ENCODE measurements around the gene SKIL.

Gene SKIL

GRCh38 chr3:170353485-170353884 lies 4.0 kb upstream of the SKIL start:
- no peaks in the 10 kb centered on the region for H3K9me3 ChIP-seq (ENCODE audit: insufficient read depth, low read depth, low read length)
- H3K4me2 ChIP-seq (ENCODE audit: low read depth, low read length, poor library complexity, severe bottlenecking) = no peak overlapping the region
- no peak overlapping the region for H3K4me3 ChIP-seq (ENCODE audit: low read length, poor library complexity, severe bottlenecking)
- peaks cover 4% of the 10 kb centered on the region; the same call in 1 of the 2 replicates for H3F3A ChIP-seq (ENCODE audit: low read depth)
- no peak overlapping the region for H2AFZ ChIP-seq (ENCODE audit: low read length)
- H3K27me3 ChIP-seq (ENCODE audit: insufficient read depth, low read length, poor library complexity, severe bottlenecking) = no peaks in the 10 kb centered on the region
- H3K4me1 ChIP-seq (ENCODE audit: insufficient read depth, low read length, poor library complexity, severe bottlenecking) = peaks cover 27% of the 10 kb centered on the region
- peaks cover 8% of the 10 kb centered on the region for H3K79me2 ChIP-seq (ENCODE audit: insufficient read depth, low read length)
- no peak overlapping the region for H3K9ac ChIP-seq (ENCODE audit: low read depth, low read length, poor library complexity, severe bottlenecking)
- no peak for TF ChIP-seq EZH2phosphoT487 (IDR thresholded peaks at IDR 0.05; ENCODE audit: borderline replicate concordance)
- no peaks in the 10 kb centered on the region for H3K36me3 ChIP-seq (ENCODE audit: insufficient read depth, low read length)
- peaks cover under 1% of the 10 kb centered on the region for H4K20me1 ChIP-seq (ENCODE audit: insufficient read depth, low read length, poor library complexity, severe bottlenecking)
- H3K9me2 ChIP-seq (replicated peaks; ENCODE audit: low read depth, low read length) = no peaks in the 10 kb centered on the region

- Histone ChIP-seq H3K4me1 (ENCODE audit: insufficient read depth, low read length, poor library complexity, severe bottlenecking) (peaks cover 39% of the 10 kb centered on the region), H3K4me2 (ENCODE audit: low read depth, low read length, poor library complexity, severe bottlenecking) (no peak overlapping the region), H4K20me1 (ENCODE audit: insufficient read depth, low read length, poor library complexity, severe bottlenecking) (peaks cover 7% of the 10 kb centered on the region), H3K79me2 (ENCODE audit: insufficient read depth, low read length) (peaks cover 20% of the 10 kb centered on the region), H3K36me3 (ENCODE audit: insufficient read depth, low read length) (no peaks in the 10 kb centered on the region), H3K27me3 (ENCODE audit: insufficient read depth, low read length, poor library complexity, severe bottlenecking) (no peaks in the 10 kb centered on the region), H3K9me2 (replicated peaks; ENCODE audit: low read depth, low read length) (no peaks in the 10 kb centered on the region), H3K9ac (ENCODE audit: low read depth, low read length, poor library complexity, severe bottlenecking) (no peak overlapping the region), H3K4me3 (ENCODE audit: low read length, poor library complexity, severe bottlenecking) (no peak overlapping the region), H3K9me3 (ENCODE audit: insufficient read depth, low read depth, low read length) (no peaks in the 10 kb centered on the region), H2AFZ (ENCODE audit: low read length) (no peak overlapping the region), H3F3A (ENCODE audit: low read depth) (peaks cover 10% of the 10 kb centered on the region; the same call in 1 of the 2 replicates)
- no peak for TF ChIP-seq EZH2phosphoT487 (IDR thresholded peaks at IDR 0.05; ENCODE audit: borderline replicate concordance)
- TF ChIP-seq, protein P1, sequence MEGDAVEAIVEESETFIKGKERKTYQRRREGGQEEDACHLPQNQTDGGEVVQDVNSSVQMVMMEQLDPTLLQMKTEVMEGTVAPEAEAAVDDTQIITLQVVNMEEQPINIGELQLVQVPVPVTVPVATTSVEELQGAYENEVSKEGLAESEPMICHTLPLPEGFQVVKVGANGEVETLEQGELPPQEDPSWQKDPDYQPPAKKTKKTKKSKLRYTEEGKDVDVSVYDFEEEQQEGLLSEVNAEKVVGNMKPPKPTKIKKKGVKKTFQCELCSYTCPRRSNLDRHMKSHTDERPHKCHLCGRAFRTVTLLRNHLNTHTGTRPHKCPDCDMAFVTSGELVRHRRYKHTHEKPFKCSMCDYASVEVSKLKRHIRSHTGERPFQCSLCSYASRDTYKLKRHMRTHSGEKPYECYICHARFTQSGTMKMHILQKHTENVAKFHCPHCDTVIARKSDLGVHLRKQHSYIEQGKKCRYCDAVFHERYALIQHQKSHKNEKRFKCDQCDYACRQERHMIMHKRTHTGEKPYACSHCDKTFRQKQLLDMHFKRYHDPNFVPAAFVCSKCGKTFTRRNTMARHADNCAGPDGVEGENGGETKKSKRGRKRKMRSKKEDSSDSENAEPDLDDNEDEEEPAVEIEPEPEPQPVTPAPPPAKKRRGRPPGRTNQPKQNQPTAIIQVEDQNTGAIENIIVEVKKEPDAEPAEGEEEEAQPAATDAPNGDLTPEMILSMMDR (conservative IDR thresholded peaks at IDR 0.05; ENCODE audit: low read length) = no peak
Observed at GRCh38 chr3:170354760-170355159, 2.8 kb upstream of the SKIL start.

DNA sequence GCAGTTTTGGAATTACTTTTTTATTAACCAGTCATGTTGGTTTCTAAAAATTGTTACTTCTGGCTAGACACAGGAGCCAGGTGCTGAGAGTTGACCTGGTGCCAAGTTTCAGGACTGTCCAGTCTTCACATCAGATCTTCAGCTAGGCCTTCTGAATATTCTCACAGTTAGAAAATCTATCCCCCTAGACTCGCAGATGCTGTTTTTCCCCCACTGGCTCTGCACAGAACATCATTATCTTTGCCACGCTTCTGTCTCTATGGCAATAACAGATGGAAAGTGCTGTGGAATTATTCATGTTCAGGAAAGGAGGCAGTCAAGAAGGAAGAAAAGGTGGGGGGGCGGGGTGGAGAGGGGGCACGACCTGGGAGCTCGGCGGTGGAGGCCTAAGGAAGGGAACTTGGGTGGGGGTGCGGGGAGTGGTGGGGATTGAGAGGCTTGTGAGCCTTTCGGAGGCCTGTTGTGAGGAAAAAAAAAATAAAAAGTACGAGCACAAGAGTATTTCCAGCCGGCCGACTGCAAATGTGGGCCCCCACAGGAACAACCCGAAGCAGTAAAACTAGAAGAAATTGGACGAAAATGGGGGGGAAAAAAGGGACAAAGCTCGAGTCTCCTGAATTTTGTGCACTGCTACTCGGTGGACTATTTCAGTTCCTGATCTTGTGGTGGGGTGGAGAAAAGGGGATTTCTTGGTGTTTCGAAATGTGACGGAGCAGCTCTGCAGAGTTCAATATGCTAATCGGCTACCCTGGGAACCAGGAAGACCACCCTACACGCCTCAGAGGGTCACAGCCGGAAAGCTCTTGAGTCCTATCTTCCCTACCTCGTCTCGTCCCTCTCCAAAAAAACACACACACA lies 1.5 kb upstream of the SKIL start:
- H3K4me1 ChIP-seq (ENCODE audit: insufficient read depth, low read length, poor library complexity, severe bottlenecking) = peaks cover 41% of the 10 kb centered on the region

More for the DNA sequence above, 1.5 kb upstream of the SKIL start:
- H3K79me2 ChIP-seq (ENCODE audit: insufficient read depth, low read length) = peaks cover 25% of the 10 kb centered on the region
- H4K20me1 ChIP-seq (ENCODE audit: insufficient read depth, low read length, poor library complexity, severe bottlenecking) = peaks cover 7% of the 10 kb centered on the region
- H3K27me3 ChIP-seq (ENCODE audit: insufficient read depth, low read length, poor library complexity, severe bottlenecking) = no peaks in the 10 kb centered on the region
- H2AFZ ChIP-seq (ENCODE audit: low read length) = peak overlapping the region; percentile 82
- H3K9me2 ChIP-seq (replicated peaks; ENCODE audit: low read depth, low read length) = no peaks in the 10 kb centered on the region
- no peaks in the 10 kb centered on the region for H3K9me3 ChIP-seq (ENCODE audit: insufficient read depth, low read depth, low read length)
- H3F3A ChIP-seq (ENCODE audit: low read depth) = peaks cover 11% of the 10 kb centered on the region; the same call in 1 of the 2 replicates
- H3K36me3 ChIP-seq (ENCODE audit: insufficient read depth, low read length) = no peaks in the 10 kb centered on the region
- no peak for TF ChIP-seq EZH2phosphoT487 (IDR thresholded peaks at IDR 0.05; ENCODE audit: borderline replicate concordance)
- TF ChIP-seq, protein P1 (conservative IDR thresholded peaks at IDR 0.05; ENCODE audit: low read length) = no peak
- peak overlapping the region; percentile 88 for H3K9ac ChIP-seq (ENCODE audit: low read depth, low read length, poor library complexity, severe bottlenecking)
- H3K4me3 ChIP-seq (ENCODE audit: low read length, poor library complexity, severe bottlenecking) = peak overlapping the region; percentile 85
- H3K4me2 ChIP-seq (ENCODE audit: low read depth, low read length, poor library complexity, severe bottlenecking) = peak overlapping the region; percentile 76

Measured in Loucy (cell line).